Kidney glomerular epithelial cell (primary cell): Measurements from ENCODE around the gene SNX11.
"Not testable (repeated sequence)": the region's sequence is repeated elsewhere in the genome, so short reads cannot be mapped to it uniquely, and the experiment has no call there.

ENCODE experiments used
- DNase-seq: peaks from one replicate; lab custom pipeline; 2025; lab: John Stamatoyannopoulos, UW

SNX11 gene, protein sequence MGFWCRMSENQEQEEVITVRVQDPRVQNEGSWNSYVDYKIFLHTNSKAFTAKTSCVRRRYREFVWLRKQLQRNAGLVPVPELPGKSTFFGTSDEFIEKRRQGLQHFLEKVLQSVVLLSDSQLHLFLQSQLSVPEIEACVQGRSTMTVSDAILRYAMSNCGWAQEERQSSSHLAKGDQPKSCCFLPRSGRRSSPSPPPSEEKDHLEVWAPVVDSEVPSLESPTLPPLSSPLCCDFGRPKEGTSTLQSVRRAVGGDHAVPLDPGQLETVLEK

DNA sequence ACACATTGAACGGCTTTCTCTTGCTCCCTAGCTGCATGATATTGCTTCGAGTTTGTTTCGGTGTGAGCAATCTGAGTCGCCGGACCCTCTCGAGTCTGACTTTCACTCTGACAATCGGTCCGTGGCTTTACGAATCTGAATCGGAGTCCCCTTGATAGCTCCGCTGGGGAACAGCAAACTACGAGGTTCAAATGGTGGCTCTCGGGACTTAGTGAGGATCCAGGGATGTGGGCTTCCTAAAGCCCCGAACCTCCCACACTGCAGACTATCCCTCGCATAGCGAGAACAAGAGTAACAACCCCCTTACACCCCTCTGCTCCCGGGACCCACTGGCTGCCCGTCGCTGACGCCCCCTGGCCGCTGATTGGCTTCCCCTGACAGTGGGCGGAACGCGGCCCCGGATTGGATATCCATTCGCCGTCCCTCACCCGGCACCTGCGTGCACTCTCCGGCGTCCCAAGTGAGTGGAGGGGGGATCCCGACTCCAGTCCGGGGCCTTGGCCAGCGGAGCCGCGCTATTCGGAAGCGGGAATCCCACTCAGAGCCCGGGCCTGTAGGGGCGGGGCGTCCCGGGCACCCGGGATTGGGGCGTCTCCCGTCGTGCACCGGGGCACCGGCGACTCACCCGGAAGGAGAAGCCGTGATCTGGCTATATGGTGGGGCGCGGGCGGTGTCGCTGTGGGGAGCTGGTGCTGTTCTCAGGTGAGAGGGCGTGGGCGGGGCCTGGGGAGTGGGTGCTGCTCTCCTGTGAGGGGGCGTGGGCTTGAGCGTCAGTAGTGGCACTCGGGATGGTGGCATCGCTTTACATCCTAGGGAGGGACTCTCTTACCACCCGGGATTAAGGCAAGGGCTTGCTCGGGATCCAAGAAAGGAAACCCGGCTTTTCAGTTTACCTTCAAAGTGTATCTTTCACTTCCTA lies at the start of gene SNX11:
Gene SNX11, plus strand, starts transcription at position 630 of the 919 bp plus-strand sequence. CDS start 4,278 bp downstream, outside the sequence.
- peak; percentile 72 for DNase-seq

DNA sequence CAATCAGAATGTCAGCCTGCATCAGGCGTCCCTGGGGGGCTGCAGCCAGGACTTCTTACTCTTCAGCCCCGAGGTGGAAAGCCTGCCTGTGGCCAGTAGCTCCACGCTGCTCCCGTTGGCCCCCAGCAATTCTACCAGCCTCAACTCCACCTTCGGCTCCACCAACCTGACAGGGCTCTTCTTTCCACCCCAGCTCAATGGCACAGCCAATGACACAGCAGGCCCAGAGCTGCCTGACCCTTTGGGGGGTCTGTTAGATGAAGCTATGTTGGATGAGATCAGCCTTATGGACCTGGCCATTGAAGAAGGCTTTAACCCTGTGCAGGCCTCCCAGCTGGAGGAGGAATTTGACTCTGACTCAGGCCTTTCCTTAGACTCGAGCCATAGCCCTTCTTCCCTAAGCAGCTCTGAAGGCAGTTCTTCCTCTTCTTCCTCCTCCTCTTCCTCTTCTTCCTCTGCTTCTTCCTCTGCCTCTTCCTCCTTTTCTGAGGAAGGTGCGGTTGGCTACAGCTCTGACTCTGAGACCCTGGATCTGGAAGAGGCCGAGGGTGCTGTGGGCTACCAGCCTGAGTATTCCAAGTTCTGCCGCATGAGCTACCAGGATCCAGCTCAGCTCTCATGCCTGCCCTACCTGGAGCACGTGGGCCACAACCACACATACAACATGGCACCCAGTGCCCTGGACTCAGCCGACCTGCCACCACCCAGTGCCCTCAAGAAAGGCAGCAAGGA lies 49.0 kb upstream of the SNX11 start:
- DNase-seq: no peak

DNA sequence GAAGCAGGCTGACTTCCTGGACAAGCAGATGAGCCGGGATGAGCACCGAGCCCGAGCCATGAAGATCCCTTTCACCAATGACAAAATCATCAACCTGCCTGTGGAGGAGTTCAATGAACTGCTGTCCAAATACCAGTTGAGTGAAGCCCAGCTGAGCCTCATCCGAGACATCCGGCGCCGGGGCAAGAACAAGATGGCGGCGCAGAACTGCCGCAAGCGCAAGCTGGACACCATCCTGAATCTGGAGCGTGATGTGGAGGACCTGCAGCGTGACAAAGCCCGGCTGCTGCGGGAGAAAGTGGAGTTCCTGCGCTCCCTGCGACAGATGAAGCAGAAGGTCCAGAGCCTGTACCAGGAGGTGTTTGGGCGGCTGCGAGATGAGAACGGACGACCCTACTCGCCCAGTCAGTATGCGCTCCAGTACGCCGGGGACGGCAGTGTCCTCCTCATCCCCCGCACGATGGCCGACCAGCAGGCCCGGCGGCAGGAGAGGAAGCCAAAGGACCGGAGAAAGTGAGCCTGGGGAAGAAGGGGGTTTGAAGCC lies 48.4 kb upstream of the SNX11 start:
- DNase-seq: no peak

DNA sequence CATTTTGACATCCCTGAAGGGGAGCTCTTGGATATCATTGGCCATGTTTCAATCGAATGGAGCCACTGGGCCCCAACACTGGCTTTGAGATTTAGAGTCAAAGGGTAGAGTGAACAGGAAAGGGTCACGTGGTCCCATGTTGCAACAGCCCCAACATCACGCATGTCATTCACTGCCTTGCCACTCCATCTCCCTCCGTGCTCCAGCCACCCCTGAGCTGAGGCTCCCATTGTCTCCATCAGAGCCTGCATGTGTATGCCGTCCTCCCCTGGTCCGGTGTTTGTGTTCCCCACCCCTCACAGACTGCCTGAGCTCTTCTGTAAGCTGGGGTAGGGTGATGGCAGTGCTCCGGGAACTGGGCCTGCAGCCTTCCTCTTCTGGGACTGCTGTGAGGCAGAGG lies 47.3 kb upstream of the SNX11 start:
- no peak for DNase-seq

DNA sequence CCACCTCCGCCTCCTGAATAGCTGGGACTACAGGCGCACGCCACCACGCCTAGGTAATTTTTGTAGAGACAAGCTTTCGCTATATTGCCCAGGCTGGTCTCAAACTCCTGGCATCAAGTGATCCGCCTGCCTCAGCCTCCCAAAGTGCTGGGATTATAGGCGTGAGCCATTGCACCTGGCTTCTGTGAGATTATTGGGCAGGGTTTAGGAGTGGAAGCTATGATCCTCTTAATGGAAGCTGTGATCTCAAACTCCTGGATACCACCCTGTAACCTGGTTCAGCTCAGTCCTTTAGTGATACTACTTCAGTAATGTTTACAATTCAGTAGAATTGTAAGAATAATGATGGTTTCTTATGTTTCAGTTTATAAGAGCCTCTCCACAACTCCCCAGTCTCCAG lies 45.3 kb upstream of the SNX11 start:
- no peak for DNase-seq

DNA sequence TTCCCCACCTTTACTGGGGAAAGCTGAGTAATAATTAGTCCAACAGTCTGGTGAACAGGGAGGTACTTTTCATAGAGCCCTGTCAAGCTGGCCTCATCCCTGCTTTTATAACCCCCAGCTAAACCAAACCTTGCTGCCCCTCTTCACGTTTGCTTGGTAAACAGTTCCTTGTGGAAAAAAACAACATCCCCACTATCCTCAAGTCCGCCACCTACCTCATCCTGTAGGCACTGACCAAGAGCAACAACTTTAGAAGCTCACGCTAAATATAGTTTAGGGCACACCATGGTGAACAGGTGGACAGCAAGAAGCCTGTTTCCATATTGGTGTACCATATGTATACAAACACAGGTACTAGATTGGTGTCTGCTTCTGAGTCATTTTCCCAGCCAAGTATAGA lies 42.9 kb upstream of the SNX11 start:
- no peak for DNase-seq

DNA sequence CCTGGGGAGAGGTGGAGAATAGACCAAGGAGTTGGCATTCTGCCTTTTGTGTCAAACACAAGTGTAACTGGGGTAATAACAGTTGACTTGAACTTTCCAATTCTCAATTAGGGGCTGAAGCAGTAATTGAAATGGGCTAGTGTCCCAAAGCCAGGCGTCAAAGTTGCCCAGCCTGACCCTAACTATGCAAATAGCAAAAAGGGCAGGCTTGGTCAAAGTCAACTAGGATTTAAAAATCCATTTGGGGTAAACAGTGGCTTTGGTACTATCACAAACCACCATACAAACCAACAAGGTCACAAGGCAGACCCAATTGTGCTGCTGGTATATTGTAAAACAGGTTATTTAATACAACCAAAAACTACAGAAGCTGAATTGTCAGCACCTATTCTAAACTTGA lies 41.4 kb upstream of the SNX11 start:
- DNase-seq: no peak

DNA sequence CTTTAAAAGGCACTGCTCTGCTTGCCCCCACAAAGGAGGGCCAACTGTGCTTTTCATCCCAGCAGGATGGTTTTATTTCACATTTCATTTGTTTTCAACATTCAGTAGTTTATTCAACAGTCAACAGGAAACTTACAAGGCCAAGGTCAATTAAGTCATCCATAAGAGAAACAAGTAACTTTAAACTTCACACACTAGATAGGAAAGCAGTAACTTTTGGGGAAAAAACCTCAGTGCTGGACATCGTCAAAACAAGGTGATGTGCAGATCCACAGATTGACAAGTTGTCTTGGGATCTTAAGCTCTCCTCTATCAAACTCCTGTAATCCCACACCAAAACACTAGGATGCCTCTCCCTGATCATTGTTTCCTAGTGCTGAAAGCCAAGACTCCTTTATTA lies 40.9 kb upstream of the SNX11 start:
- DNase-seq: no peak

DNA sequence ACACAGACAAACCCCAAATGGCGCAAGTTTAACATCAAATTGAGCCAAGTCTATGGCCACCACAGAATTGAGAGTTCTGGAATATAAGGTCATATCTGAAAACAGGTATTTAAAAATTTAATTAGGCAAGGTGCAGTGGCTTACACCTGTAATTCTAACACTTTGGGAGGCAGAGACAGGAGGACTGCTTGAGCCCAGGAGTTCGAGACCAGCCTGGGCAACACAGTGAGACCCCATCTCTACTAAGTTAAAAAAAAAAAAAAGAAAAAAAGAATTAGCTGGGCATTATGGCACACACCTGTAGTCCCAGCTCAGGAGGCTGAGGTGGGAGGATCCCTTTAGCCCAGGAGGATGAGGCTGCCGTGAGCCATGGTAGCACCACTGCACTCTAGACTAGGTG lies 40.3 kb upstream of the SNX11 start:
- no peak for DNase-seq

DNA sequence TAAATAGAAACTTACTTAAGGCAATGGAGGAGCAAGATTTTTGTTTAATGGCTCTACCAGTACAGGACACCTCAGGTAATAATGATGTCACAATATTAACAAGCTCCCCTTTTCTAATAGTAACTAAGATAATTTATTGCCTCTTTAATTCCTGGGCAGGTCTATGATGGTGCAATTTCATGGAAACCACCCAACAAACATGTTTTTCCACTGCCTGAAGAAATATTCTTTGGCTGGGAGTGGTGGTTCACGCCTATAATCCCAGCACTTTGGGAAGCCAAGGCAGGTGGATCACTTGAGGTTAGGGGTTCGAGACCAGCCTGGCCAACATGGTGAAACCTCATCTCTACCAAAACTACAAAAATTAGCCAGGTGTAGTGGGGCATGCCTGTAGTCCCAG lies 39.8 kb upstream of the SNX11 start:
- DNase-seq: not testable (repeated sequence)

DNA sequence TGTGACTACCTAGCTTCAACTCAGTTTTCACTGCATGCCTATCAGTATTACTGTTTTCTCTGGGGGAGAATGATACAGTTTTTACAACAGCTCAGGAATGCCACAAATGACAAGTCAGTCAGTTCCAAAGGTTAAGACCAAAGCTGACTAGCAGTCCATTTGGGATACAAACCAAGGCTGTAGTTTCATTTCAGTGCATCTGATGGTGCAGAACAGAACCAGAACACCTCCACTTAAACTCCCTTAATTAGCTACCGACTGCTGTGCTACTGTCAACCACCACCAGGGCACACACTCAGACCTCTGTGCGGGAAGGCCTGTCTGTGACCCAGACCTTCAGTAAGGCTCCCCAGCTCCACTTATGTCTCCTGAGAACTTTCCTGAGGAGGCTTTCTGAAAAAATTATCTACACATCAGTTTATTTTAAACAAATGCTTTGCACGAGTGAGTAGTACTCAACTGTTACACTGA lies 39.0 kb upstream of the SNX11 start:
- DNase-seq: peak; percentile 63

DNA sequence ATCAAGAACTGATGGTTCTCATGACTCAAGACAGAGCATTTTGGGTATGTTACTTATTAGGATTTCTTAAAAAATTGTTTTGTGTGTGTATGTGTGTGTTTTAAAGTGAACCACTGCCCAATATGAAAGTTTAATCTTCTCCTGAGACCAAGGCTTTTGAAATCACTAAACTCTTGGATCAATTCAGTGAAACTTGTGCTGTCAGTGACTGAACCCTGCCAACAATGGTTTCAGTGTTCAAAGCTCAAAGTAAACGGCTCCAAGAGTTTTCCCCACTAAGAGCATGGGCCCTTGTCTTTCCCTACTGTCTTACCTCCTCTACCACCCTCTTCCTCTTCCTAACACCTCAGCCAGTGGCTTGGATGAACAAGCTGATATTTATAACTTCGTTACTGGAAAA lies 37.4 kb upstream of the SNX11 start:
- no peak for DNase-seq

DNA sequence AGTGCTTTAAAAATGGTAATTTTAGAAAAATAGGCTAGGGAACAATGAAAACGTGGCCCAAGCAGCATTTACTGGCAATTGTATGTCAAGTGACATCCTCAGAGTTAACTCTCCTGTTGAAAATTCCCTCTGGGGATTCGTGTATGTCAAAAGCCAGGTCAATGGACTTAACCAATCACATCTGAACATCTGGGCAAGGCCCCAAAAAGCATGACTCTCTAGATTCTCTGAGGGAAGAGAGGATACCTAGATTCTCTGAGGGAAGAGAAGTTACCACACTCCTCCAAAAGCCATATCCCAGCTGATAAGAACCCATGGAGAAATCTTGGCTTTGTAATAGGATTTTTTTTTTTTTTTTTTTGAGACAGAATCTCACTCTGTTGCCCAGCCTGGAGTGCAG lies 35.9 kb upstream of the SNX11 start:
- DNase-seq: no peak

DNA sequence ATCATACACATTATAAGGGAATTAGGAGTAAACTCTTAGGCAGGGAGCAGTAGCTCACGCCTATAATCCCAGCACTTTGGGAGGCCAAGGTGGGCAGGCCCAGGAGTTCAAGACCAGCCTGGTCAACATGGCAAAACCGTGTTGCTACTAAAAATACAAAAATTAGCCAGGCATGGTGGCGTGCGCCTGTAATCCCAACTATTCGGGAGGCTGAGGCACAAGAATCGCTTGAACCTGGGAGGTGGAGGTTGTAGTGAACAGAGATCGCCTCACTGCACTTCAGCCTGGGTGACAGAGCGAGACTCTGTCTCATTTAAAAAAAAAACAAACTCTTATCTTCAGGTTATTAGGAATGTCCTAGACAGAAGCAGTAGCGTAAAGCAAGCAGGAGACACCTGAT lies 34.8 kb upstream of the SNX11 start:
- not testable (repeated sequence) for DNase-seq

DNA sequence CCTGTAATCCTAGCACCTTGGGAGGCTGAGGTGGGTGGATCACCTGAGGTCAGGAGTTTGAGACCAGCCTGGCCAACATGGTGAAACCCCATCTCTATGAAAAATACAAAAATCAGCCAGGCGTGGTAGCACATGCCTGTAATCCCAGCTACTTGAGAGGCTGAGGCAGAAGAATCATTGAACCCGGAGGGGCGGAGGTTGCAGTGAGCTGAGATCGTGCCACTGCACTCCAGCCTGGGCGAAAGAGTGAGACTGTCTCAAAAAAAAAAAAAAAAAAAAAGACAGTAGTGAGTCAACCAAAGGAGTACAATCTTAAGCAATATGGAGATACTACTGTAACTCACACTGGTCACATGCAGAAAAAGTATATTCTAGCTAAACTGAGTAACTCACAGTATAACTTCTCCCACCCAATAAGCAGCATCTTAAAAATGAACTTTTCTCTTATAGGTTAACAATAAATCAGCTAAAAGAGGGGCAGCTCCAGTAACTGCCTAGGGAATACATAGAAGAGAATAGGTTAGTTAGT lies 33.9 kb upstream of the SNX11 start:
- not testable (repeated sequence) for DNase-seq

DNA sequence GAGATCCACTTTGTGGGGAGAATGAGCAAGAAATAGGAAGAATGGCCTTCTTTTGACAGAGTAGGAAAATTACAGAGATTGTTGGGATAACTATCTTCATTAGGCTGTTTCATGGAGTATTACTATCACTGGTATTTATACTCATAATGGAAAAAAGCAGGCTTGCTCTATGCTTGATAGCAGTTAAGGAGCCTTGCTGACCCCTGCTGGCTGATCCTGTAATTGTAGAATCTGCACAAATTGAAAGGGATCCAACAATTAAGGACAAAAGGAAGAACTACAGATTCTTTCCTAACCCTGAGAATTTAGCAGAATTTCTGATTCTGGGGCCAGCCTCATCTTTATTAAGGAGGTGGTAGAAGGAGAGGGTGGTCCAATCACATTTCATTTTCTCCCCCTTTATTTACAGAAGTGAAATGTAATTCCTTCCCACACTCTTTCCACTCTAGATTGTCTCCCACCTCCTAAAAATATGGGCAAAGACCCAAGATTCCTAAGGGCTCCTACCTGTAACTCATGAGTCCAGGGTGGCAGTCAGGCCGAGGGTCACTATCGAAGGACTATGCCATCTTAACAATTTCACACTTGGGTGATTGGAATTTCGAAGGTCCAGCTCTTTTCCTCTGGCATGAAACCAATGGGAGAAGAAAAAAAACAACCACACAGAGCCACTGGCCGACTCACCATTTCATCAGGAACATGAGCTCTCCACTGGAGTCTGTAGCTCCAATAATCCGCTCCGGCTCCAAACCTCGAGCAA lies 33.1 kb upstream of the SNX11 start:
- DNase-seq: peak; percentile 85

DNA sequence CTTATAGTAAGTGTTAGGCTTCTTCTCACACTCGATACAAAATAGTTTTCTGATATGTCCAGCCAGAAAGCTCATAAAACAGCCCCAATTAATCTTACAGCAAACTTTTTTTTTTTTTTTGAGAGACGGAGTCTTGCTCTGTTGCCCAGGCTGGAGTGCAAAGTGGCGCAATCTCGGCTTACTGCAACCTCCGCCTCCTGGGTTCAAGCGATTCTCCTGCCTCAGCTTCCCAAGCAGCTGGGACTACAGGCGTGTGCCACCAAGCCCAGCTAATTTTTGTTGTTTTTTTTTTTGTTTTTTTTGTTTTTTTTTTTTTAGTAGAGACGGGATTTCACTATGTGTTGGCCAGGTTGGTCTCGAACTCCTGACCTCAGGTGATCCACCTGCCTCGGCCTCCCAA lies 30.4 kb upstream of the SNX11 start:
- DNase-seq: not testable (repeated sequence)

DNA sequence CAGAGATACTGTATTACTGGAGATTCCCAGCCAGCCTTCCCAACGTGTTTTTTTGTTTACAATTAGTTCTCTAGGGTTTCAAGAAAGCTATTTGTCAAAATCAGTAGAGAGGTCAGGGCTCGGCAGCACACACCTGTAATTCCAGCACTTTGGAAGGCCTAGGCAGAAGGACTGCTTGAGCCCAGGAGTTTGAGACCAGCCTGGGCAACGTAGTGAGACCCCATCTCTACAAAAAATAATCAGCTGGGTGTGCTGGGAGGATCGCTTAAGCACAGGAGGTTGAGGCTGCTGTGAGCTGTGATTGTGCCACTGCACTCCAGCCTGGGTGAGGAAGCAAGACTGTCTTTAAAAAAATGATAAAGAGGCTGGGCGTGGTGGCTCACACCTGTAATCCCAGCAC lies 25.7 kb upstream of the SNX11 start:
- DNase-seq: no peak

DNA sequence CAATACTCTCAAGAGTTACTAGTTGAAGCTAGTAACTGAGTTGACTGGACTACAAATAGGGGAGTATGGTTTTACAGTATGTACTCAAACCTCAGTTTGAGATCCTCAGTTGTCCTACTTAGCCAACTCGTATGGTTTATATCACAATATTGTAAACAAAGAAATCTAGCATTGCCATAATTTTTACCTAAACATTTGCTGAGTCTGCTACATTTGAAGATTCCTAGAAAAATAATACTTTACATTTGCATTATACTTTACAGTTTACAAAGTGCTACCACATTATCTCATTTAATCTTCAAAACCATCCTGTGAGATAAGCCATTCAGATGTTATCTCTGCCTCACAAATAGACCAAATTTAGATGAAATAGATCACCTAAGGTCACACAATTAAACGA lies 22.6 kb upstream of the SNX11 start:
- DNase-seq: no peak

DNA sequence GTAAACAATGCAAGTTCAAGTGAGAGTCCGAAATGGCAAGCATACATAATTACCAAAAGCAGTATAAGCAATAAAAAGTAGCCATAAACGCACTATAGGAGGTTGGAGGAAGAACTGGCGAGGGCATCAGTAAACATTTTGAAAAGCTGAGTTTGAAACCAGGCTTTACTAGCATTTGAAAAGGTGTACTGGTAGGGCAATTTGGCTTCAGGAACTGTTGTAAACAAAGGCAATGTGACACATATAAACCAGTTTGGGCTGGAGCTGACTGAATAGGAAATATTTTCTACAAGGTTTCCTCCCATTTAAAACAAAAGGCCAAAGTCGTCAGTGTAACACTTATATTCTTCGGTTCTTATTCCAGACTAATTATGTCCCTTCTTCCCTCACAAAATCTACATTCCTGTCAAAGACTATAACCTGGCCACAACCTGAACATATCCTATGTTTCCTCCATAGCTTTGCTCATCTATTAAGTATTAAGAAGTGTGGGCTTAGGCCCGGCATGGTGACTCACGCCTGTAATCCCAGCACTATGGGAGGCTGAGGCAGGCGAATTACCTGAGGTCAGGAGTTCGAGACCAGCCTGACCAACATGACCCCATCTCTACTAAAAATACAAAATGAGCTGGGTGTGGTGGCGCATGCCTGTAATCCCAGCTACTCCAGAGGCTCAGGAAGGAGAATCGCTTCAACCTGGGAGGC lies 14.1 kb upstream of the SNX11 start:
- DNase-seq: no peak

DNA sequence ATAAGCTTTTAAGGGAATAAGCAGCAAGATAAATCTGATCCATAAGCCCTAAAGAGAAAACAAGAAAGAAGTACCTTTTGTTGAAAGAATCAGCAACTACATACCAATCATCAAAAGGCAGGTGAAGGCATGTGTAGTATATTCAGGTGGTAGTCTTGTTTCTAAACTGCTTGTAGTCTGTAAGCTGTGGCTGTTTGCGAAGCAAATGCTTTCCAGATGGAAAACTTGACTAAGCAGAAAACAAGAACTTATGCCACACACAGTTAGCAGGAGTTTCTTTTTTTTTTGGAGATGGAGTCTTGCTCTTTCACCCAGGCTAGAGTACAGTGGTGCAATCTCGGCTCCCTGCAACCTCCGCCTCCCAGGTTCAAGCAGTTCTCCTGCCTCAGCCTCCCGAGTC lies 12.0 kb upstream of the SNX11 start:
- DNase-seq: no peak
